Activated CD8-positive, alpha-beta T cell treated with anti-CD3 and anti-CD28 coated beads for 36 hours (primary cell): Measurements from ENCODE around the gene MGLL. TPM values are rescaled to one million over a fixed set of nuclear protein-coding genes. Genes with fewer than 3 reads are reported as not detected.
"Not testable (repeated sequence)": the region's sequence is repeated elsewhere in the genome, so short reads cannot be mapped to it uniquely, and the experiment has no call there.

Experiments used
- ATAC-seq: fragments of 200-7000 bp; cut with Tn5 transposase; one replicate; pipeline ENCODE4 v1.10.0; 2021; ENCODE audit warnings: mild to moderate bottlenecking, moderate library complexity
- CTCF ChIA-PET: fragments of 350-600 bp; sonication (Branson Sonifier 250); formaldehyde crosslinking; loops from one replicate; lab custom pipeline; 2021; ENCODE audit warnings: antibody characterized with exemption; lab: Charles Lee
- POLR2A ChIA-PET: fragments of 350-600 bp; sonication (Branson Sonifier 250); formaldehyde crosslinking; loops from one replicate; lab custom pipeline; 2021; ENCODE audit warnings: antibody characterized with exemption; lab: Charles Lee
- DNase-seq: peaks from one replicate; pipeline ENCODE4 v3.0.0-alpha.2; 2020
- H3K27ac Mint-ChIP-seq: one replicate; pipeline ENCODE4 v1.8.0; 2021; ENCODE audit warnings: mild to moderate bottlenecking, mixed read lengths
- H3K27me3 Mint-ChIP-seq: one replicate; pipeline ENCODE4 v1.8.0; 2021; ENCODE audit warnings: mixed read lengths
- H3K36me3 Mint-ChIP-seq: one replicate; pipeline ENCODE4 v1.8.0; 2021; ENCODE audit warnings: low read depth, mixed read lengths
- H3K4me1 Mint-ChIP-seq: one replicate; pipeline ENCODE4 v1.8.0; 2021; ENCODE audit warnings: low read depth, mixed read lengths
- H3K4me3 Mint-ChIP-seq: one replicate; pipeline ENCODE4 v1.8.0; 2021; ENCODE audit warnings: mild to moderate bottlenecking, moderate library complexity, mixed read lengths
- H3K9me3 Mint-ChIP-seq: one replicate; pipeline ENCODE4 v1.8.0; 2021; ENCODE audit warnings: mixed read lengths
- intact Hi-C: fragments of 100-400 bp; cut with micrococcal nuclease; formaldehyde crosslinking; loops from one replicate; pipeline ENCODE4 v1.10.0; 2022
- total RNA-seq, 2 experiments: library from RNA; stranded (reverse); gene quantifications; one replicate each; pipeline ENCODE4 v1.2.3, GENCODE V29; 2021
- TF ChIP-seq, protein P1 (sequence below): fragments of 200-600 bp; IDR thresholded peaks from one replicate; pipeline ENCODE4 v1.8.0; 2022; ENCODE audit warnings: antibody characterized with exemption, mild to moderate bottlenecking

The MGLL gene
- total RNA-seq, 2 experiments from 2014 or later: 1.1 to 3.1 TPM

DNA sequence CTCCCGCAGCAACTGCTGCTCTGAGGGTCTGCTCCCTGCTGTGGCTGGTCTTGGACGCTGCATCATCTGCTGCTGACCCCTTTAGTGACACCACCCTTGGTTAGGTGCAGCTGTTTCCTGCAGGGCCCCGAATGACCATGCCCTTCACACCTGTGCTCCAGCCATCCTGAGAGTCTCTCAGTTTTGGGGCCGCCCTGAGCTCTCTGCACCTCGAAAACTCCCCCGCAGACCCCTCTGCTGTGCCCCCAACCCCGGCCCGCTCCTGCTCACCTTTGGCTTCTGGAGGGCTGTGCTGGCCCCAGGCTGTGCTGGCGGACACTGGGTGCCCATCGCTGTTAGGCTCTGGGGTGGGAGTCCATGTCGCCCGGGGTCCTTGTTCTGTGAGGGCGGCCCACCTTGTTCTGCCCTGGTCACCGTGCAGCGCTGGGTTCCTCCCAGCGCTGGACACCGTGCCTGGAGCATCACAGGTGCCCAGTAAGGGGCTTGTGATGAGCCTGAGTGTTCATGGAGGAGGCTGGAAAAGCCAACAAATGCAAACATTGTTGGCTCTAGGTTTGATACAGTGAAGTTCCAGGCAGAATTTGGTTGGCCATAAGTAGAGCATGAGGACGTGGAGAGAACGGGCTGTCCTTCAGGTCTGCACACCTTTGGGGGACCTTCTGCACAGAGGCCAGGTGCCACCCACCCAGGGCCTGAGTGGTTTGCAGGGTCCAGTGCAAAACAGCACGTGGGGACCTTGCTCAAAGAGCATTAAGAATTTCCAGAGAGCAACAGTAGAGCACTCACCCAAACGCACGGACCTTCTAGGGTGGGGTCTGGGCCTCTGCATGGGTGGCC is 137.2 kb downstream of the MGLL start:
- TF ChIP-seq, protein P1, sequence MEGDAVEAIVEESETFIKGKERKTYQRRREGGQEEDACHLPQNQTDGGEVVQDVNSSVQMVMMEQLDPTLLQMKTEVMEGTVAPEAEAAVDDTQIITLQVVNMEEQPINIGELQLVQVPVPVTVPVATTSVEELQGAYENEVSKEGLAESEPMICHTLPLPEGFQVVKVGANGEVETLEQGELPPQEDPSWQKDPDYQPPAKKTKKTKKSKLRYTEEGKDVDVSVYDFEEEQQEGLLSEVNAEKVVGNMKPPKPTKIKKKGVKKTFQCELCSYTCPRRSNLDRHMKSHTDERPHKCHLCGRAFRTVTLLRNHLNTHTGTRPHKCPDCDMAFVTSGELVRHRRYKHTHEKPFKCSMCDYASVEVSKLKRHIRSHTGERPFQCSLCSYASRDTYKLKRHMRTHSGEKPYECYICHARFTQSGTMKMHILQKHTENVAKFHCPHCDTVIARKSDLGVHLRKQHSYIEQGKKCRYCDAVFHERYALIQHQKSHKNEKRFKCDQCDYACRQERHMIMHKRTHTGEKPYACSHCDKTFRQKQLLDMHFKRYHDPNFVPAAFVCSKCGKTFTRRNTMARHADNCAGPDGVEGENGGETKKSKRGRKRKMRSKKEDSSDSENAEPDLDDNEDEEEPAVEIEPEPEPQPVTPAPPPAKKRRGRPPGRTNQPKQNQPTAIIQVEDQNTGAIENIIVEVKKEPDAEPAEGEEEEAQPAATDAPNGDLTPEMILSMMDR: no peak
- H3K9me3 Mint-ChIP-seq: no peaks in the 10 kb centered on the region
- H3K27ac Mint-ChIP-seq: no peak overlapping the region
- ChIA-PET CTCF (no interaction called here), POLR2A (no interaction called here)
- DNase-seq (no peak), ATAC-seq (peak; percentile 43)
- H3K36me3 Mint-ChIP-seq: no peaks in the 10 kb centered on the region
- no peaks in the 10 kb centered on the region for H3K27me3 Mint-ChIP-seq
- peaks cover 11% of the 10 kb centered on the region for H3K4me1 Mint-ChIP-seq
- intact Hi-C loops: no loop called here
- no peak overlapping the region for H3K4me3 Mint-ChIP-seq

DNA sequence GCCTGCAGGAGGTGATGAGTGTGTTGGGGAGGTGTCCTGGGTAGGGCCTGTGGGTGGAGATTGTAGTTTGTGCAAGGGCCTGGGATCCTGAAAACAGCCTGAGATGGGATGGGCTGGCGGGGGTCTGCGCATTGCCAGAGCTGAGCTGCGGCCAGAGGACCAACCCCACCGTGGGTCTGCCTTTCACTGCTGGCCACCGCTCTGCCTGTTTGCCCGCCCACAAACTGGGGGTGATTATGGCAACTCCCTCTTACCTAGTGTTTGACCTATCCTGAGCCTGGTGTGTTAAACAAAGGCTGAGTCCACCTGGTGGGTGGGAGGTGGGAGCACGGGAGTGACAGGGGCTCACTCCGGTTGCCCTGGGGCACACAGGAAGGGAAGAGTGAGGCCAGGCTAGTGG is 139.8 kb downstream of the MGLL start:
- intact Hi-C loops: no loop called here
- DNase-seq (no peak), ATAC-seq (no peak)
- Mint-ChIP-seq H3K4me3 (no peak overlapping the region), H3K9me3 (no peaks in the 10 kb centered on the region), H3K36me3 (no peaks in the 10 kb centered on the region), H3K27me3 (no peaks in the 10 kb centered on the region), H3K27ac (no peak overlapping the region), H3K4me1 (peaks cover 11% of the 10 kb centered on the region)
- TF ChIP-seq, protein P1: no peak
- ChIA-PET CTCF (interaction anchor here (1.0 to 3.3 kb wide), 5 partner anchors 10 to 277 kb away, joined by 3 to 17 read pairs (median 4); partner anchors contain the start of gene ABTB1), POLR2A (no interaction called here)

DNA sequence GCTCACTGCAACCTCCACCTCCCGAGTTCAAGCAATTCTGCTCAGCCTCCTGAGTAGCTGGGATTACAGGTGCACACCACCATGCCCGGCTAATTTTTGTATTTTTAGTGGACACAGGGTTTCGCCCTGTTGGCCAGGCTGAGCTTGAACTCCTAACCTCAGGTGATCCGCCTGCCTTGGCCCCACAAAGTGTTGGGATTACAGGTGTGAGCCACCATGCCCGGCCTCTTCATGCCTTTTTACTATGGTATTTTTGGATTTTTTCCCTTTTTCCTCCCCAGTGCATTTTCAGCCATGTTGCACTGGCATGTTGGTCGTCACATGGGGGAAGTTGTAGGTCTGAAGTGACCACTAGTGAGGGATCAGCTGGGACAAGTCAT is 140.2 kb downstream of the MGLL start:
- ChIA-PET CTCF (interaction anchor here (1.0 to 3.3 kb wide), 3 partner anchors 10 to 29 kb away, joined by 3 to 17 read pairs (median 4); partner anchors contain the start of gene ABTB1), POLR2A (interaction anchor here (0.7 kb wide), 1 partner anchor 10 kb away, joined by 4 read pairs; no protein-coding TSS in a partner anchor)
- H3K36me3 Mint-ChIP-seq, ATAC-seq, intact Hi-C loops, H3K9me3 Mint-ChIP-seq, H3K27ac Mint-ChIP-seq, H3K27me3 Mint-ChIP-seq, H3K4me3 Mint-ChIP-seq, DNase-seq: not testable (repeated sequence)
- peaks cover 11% of the 10 kb centered on the region for H3K4me1 Mint-ChIP-seq

DNA sequence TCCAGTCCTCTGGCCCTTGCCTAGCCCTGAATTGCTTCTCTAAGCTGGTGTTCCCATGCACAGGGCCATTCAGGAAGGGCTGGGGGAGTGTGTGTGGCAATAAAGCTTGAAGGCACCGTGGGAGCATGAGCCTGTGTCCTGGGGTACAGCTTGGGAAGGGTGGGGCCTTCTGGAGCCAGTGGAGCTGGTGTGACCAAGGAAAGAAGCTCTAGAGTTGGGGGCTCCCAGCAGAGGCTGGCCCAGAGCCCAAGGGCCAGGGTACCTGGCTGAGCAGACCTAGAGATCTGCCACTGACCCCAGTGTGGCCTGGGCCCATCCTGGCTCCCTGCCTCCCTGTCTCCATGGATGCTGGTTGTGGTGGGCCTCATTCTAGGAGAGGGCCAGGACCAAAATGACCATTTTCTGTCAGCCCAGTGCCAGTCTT is 141.5 kb downstream of the MGLL start:
- Mint-ChIP-seq H3K4me3 (no peak overlapping the region), H3K4me1 (peaks cover 11% of the 10 kb centered on the region), H3K9me3 (no peaks in the 10 kb centered on the region), H3K27ac (no peak overlapping the region), H3K27me3 (no peaks in the 10 kb centered on the region), H3K36me3 (no peaks in the 10 kb centered on the region)
- no peak for DNase-seq
- CTCF ChIA-PET: interaction anchor here (1.6 kb wide), 1 partner anchor 28 kb away, joined by 3 read pairs; no protein-coding TSS in a partner anchor
- no peak for ATAC-seq
- POLR2A ChIA-PET: no interaction called here
- intact Hi-C loops: no loop called here
- TF ChIP-seq, protein P1: no peak

DNA sequence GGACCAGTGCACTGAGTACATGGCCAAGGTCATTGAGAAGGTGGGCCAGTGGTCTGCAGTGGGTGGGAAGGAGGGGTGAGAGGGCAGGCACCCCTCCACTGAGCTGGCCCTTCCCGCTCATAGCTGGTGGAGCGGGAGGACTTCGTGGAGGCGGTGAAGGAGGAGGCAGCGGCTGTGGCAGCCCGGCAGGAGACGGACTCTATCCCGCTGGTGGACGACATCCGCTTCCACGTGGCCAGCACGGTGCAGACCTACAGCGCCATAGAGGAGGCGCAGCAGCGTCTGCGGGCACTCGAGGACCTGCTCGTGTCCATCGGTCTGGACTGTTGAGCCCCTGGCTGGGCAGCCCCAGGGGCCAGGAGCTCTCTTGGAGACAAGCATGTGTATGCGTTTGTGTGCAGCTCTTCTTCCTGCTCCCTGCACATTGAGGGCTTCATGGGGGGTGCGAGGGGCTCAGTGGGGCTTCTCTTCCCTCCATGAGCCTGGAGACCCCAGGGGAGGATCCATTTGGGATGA is 142.1 kb downstream of the MGLL start:
- intact Hi-C loops: no loop called here
- Mint-ChIP-seq H3K27me3 (no peaks in the 10 kb centered on the region), H3K4me3 (no peak overlapping the region), H3K27ac (no peak overlapping the region), H3K36me3 (no peaks in the 10 kb centered on the region), H3K9me3 (no peaks in the 10 kb centered on the region), H3K4me1 (peaks cover 14% of the 10 kb centered on the region)
- CTCF ChIA-PET: interaction anchor here (0.9 kb wide), 1 partner anchor 28 kb away, joined by 3 read pairs; no protein-coding TSS in a partner anchor
- ATAC-seq (no peak), DNase-seq (no peak)
- TF ChIP-seq, protein P1: no peak
- POLR2A ChIA-PET: interaction anchor here (0.9 kb wide), 1 partner anchor 58 kb away, joined by 3 read pairs; no protein-coding TSS in a partner anchor
